ENCODE data around the gene LMTK3. TPM values are rescaled to one million over a fixed set of nuclear protein-coding genes. Genes with fewer than 3 reads are reported as not detected.

The LMTK3 gene
- total RNA-seq, 4 donors from 2014 or later: 0.17 to 0.57 (median 0.37) TPM

DNA sequence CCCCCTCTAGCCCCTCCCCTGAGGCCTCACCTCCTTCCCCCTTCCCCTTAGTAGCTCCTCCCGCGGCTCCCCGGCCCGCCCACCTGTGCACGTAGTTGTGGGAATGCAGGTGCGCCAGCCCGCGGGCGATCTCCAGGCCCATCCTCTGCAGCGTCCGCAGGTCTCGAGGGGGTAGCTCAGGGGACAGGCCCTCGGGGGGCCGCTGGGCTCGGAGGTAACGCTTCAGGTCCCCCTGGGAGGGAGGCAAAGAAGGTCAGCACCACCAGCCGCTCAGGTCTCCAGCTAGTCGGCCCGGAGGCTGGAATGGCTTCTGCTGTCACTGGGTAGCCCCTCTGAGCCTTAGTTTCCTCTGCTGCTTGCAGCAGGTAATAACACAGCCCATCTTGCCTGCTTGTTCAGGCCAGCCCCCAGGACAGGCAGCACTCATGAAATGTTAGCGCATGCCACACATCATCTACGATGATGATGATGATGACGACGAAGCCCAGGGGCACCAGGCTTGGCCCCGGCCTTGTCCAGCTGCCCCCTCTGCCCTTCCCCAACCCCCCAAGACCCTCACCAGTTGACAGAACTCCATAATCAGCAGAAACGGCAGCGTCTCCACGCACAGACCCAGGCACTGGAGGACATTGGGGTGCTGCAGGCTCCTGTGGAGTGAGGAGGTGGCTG, 9.2 kb downstream of the LMTK3 start:
- 40% methylated on average over 15 of the region's 27 CpGs for WGBS
- H3K27ac ChIP-seq (replicated peaks in 1 of 4): no peak overlapping the region
- TF ChIP-seq POLR2AphosphoS5 (IDR thresholded peaks at IDR 0.05): no peak
- intact Hi-C loops (cut with DNase I): no loop called here
- no peak for DNase-seq (ENCODE audit: extremely low spot score)
- no peaks in the 10 kb centered on the region for H3K9me3 ChIP-seq
- H3K4me1 ChIP-seq: peaks cover 0 to 34% (median 28%) of the 10 kb centered on the region in 4 donors
- H3K4me3 ChIP-seq: no peak overlapping the region
- H3K36me3 ChIP-seq: no peaks in the 10 kb centered on the region
- peaks cover 0 to 54% (median 46%) of the 10 kb centered on the region in 4 donors for H3K27me3 ChIP-seq

DNA sequence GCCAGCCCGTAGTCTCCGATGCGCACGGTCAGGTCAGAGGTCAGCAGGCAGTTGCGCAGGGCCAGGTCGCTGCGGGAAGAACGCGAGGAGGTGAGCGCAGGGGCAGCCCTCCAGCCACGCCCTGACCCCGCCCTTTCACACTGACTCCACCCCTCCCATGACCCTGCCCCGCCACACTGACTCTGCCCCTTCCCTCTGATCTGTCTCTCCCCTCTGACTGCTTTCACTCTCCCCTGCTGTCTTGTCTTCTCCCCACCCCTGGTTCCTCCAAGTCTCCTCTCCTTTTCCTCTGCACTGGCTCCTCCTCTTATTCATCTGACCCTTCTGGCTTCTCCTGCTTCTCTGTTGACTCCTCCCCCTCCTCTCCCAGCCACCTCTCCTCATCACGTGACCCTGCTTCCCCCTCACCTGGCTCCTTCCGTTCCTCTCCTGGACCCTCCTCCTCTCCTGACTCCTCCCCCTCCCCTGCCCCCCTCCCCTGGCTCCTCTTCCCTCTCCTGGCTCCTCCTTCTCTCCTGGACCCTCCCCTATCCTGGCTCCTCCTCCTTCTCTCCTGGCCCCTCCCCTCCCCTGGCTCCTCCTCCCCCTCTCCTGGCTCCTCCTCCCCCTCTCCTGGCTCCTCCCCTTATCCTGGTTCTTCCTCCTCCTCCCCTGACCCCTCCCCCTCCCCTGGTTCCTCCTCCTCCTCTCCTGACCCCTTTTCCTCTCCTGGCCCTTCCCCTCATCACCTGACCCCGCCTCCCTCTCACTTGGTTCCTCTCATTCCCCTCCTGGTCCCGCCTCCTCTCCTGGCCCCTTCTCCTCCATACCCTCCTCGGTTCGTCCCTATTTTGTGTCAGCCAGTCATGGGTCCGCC, 9.9 kb downstream of the LMTK3 start:
- Histone ChIP-seq H3K27ac (replicated peaks in 1 of 4) (no peak overlapping the region), H3K4me3 (no peak overlapping the region), H3K27me3 (peaks cover 0 to 61% (median 50%) of the 10 kb centered on the region in 4 donors), H3K9me3 (no peaks in the 10 kb centered on the region), H3K36me3 (no peaks in the 10 kb centered on the region), H3K4me1 (peaks cover 0 to 38% (median 30%) of the 10 kb centered on the region in 4 donors)
- no peak for DNase-seq (ENCODE audit: extremely low spot score)
- TF ChIP-seq POLR2A (IDR thresholded peaks at IDR 0.05; ENCODE audit: low read depth) (no peak), EP300 (IDR thresholded peaks at IDR 0.05) (no peak), POLR2AphosphoS5 (IDR thresholded peaks at IDR 0.05) (no peak)
- TF ChIP-seq, protein P1, sequence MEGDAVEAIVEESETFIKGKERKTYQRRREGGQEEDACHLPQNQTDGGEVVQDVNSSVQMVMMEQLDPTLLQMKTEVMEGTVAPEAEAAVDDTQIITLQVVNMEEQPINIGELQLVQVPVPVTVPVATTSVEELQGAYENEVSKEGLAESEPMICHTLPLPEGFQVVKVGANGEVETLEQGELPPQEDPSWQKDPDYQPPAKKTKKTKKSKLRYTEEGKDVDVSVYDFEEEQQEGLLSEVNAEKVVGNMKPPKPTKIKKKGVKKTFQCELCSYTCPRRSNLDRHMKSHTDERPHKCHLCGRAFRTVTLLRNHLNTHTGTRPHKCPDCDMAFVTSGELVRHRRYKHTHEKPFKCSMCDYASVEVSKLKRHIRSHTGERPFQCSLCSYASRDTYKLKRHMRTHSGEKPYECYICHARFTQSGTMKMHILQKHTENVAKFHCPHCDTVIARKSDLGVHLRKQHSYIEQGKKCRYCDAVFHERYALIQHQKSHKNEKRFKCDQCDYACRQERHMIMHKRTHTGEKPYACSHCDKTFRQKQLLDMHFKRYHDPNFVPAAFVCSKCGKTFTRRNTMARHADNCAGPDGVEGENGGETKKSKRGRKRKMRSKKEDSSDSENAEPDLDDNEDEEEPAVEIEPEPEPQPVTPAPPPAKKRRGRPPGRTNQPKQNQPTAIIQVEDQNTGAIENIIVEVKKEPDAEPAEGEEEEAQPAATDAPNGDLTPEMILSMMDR (IDR thresholded peaks at IDR 0.05): no peak
- 8% methylated on average over 14 of the region's 20 CpGs for WGBS
- intact Hi-C loops (cut with DNase I): no loop called here

DNA sequence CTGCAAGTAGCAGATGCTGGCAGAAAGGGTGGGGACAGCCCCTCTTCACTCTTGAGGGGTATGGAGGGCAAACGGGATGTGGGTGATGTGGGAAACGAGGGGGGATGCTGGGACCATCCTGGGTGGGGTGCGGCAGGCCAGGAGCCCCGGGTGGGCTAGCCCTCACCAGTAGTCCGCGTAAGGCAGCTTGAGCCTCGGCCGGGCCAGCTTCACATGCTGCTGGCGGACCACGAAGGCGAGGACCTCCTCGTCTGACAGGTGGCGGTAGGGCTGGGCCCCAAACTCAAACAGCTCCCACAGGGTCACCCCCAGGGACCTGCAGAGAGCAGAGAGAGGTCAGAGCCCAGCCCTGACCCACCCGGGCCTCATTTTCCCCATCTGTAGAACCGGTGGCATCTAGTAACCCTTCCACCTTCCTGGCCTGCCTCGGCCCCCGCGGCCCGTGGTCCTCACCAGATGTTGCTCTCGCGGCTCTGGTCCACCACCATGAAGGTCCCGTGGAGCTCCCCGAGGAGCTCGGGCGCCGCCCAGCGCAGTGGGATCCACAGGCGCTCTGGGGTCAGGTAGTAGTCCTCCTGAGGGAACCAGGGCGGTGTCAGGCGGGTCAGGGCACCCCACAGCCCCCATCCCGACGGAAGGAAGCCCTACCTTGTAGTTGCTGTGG, 10.7 kb downstream of the LMTK3 start:
- 63% methylated on average over 4 of the region's 32 CpGs for whole genome bisulfite sequencing
- peaks cover 0 to 61% (median 50%) of the 10 kb centered on the region in 4 donors for H3K27me3 ChIP-seq
- intact Hi-C loops (cut with DNase I): no loop called here
- H3K36me3 ChIP-seq: no peaks in the 10 kb centered on the region
- H3K27ac ChIP-seq (replicated peaks in 1 of 4): no peak overlapping the region
- H3K9me3 ChIP-seq: no peaks in the 10 kb centered on the region
- peaks cover 0 to 39% (median 30%) of the 10 kb centered on the region in 4 donors for H3K4me1 ChIP-seq
- TF ChIP-seq EP300 (IDR thresholded peaks at IDR 0.05) (no peak), POLR2A (IDR thresholded peaks at IDR 0.05; ENCODE audit: low read depth) (no peak)
- TF ChIP-seq, protein P1 (IDR thresholded peaks at IDR 0.05): no peak
- no peak overlapping the region for H3K4me3 ChIP-seq
- no peak for DNase-seq (ENCODE audit: extremely low spot score)

DNA sequence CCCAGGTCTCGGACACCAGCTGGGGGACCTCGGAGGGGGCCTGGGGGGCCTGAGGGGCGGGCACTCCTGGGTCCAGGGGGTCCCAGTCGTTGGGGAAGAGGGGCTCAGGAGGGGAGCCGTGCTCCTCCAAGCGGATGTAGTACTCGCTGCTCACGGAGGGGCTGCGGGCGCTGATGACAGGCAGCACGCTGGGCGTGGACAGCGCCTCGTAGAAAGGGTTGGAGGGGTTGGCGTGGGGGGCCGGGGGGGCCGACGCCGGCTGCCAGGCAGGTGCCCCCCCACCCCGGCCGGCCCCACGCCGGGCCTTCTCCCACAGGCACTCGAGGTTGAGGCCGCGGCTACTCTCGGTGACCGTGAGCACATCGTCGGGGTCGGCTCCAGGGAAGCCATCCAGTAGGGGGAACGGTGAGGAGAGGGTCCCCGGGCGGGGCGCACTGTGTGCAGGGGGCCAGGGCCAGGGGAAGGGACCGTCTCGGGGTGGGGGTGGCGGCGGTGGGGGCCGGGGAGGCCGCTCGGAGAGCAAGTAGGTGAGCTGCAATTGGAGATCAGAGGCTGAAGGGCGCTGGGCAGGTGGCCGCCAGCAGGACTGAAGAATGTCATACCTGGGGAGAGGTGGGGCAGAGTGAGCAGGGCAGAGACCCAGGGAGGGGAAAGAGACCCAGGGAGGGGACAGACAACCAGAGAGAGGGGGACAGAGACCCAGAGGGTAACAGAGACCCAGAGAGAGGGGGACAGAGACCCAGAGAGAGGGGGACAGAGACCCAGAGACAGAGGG, 12.1 kb downstream of the LMTK3 start:
- Histone ChIP-seq H3K4me3 (peak overlapping the region in 1 of 4 donors; percentile 32), H3K36me3 (no peaks in the 10 kb centered on the region), H3K9me3 (no peaks in the 10 kb centered on the region), H3K4me1 (peaks cover 4 to 52% (median 39%) of the 10 kb centered on the region in 4 donors), H3K27ac (replicated peaks in 1 of 4) (no peak overlapping the region), H3K27me3 (peaks cover 0 to 61% (median 50%) of the 10 kb centered on the region in 4 donors)
- intact Hi-C loops (cut with DNase I): no loop called here
- TF ChIP-seq, protein P1 (IDR thresholded peaks at IDR 0.05): no peak
- 66% methylated on average over 31 of the region's 44 CpGs for WGBS
- no peak for DNase-seq (ENCODE audit: extremely low spot score)
